Testis (tissue), 3 donors: Measurements from ENCODE around the gene CNPPD1. TPM values are rescaled to one million over a fixed set of nuclear protein-coding genes. Genes with fewer than 3 reads are reported as not detected.

ENCODE experiments used
- DNase-seq: peaks from one replicate; pipeline ENCODE4 v3.0.0-alpha.2; 2019
- H3K27ac ChIP-seq, 2 donors: fragments of 200-600 bp; sonication (generic); one replicate each; pipeline ENCODE4 v1.5.1; 2019
- H3K27me3 ChIP-seq: fragments of 200-600 bp; sonication (generic); one replicate; pipeline ENCODE4 v1.5.1; 2019
- H3K36me3 ChIP-seq: fragments of 200-600 bp; sonication (generic); one replicate; pipeline ENCODE4 v1.5.1; 2017; ENCODE audit warnings: low read depth; ENCODE audit errors: missing control alignments
- H3K4me1 ChIP-seq: fragments of 200-600 bp; sonication (generic); one replicate; pipeline ENCODE4 v1.5.1; 2019
- H3K4me3 ChIP-seq, 2 donors: fragments of 200-600 bp; sonication (generic); one replicate each; pipeline ENCODE4 v1.5.1; 2017 to 2019
- H3K9me3 ChIP-seq: fragments of 200-600 bp; sonication (generic); one replicate; pipeline ENCODE4 v1.5.1; 2017
- CTCF ChIP-seq, 3 experiments: fragments of 450-650 bp in 2 of 3; fragments of 200-600 bp in 1 of 3; sonication (generic) in 1 of 3; IDR thresholded peaks; one replicate each; pipeline ENCODE4 v1.5.1; 2016 to 2019; ENCODE audit warnings: antibody characterized with exemption in 3 of 3, mild to moderate bottlenecking in 2 of 3, moderate library complexity in 1 of 3
- POLR2A ChIP-seq: fragments of 450-650 bp; IDR thresholded peaks from one replicate; pipeline ENCODE4 v1.6.1; 2017; ENCODE audit warnings: antibody characterized with exemption, mild to moderate bottlenecking, moderate library complexity
- WGBS, 2 donors: methylation state at CpG; one replicate each; pipeline ENCODE4 v1.1.5; 2018; 5-methylcytosine and 5-hydroxymethylcytosine counted together
- intact Hi-C: fragments of 100-400 bp; cut with DNase I; formaldehyde crosslinking; loops from one replicate; pipeline ENCODE4 v1.15.1; 2023; ENCODE audit warnings: low total_unique reads
- polyA plus RNA-seq: library from polyadenylated mRNA; stranded (reverse); fragments of 350-450 nt; fragmentation: Illumina TruSeq; extraction: RNeasy Lipid Tissue Mini Kit (QIAGEN cat#74804); gene quantifications from one replicate; pipeline ENCODE4 v1.2.3, GENCODE V29; 2014; ENCODE audit warnings: low read depth, low replicate concordance; ENCODE audit not compliant: insufficient read depth
- total RNA-seq, 2 donors: library from RNA; depleted of rRNA; stranded (reverse); fragments of >200 nt; gene quantifications; one replicate each; pipeline ENCODE4 v1.2.3, GENCODE V29; 2016

Gene CNPPD1
- total and polyA plus RNA-seq, 3 donors from 2014 or later = 38.3 to 68.0 (median 60.5) TPM

- intact Hi-C loops = no loop called here
- no peak overlapping the region for H3K27ac ChIP-seq
- no peaks in the 10 kb centered on the region for H3K36me3 ChIP-seq
- no peaks in the 10 kb centered on the region for H3K27me3 ChIP-seq
- no peak overlapping the region for H3K4me3 ChIP-seq
- H3K9me3 ChIP-seq = no peaks in the 10 kb centered on the region
- TF ChIP-seq POLR2A = no peak
- TF ChIP-seq CTCF (IDR thresholded peaks at IDR 0.05) = no peak
- WGBS, 2 donors = 83 to 92% methylated on average over 6 to 9 of the region's 9 CpGs
- peaks cover 16% of the 10 kb centered on the region for H3K4me1 ChIP-seq
- DNase-seq = peak; percentile 12
These were observed 3.1 kb upstream of the CNPPD1 start for GRCh38 chr2:219179601-219180465.

DNA sequence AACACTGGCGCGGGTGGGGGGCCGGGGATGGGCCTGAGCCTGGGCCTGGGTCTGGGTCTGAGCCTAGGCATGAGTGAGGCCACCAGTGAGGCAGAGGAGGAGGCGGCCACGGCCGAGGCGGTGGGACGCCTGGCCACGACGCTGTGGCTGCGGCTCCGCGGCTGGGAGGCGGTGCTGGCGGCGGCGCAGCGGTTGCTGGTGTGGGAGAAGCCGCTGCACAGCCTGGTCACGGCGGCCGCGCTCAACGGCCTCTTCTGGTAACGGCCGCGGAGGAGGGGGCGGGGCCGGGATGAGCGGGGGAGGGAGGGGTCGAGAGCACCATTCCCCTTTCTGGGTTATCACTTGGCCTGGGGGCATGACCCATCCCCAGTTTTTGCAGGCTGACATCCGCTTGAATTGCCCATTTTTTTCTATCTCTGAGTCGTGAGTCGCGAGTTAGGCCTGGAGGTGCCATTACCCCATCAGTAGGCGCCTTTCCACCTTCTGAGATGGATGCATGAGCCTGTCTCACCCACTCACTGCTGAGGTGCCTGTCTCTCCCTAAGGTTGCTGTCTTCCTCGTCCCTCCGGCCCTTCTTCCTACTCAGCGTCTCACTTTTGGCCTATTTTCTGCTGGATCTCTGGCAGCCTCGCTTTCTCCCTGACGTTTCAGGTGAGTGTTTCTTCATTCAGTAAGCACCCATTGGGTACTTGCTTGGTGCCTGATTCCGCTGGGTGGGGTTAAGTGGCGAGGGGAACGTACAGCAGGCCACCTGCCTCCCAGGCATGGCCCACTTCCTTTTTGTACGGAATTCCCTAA, 1.9 kb upstream of the CNPPD1 start:
- peak overlapping the region; percentile 95 to 99 for H3K27ac ChIP-seq
- H3K36me3 ChIP-seq = no peaks in the 10 kb centered on the region
- TF ChIP-seq POLR2A = no peak
- no peak for TF ChIP-seq CTCF (IDR thresholded peaks at IDR 0.05)
- WGBS, 2 donors = 4 to 9% methylated on average over 14 to 28 of the region's 45 CpGs
- peak; percentile 64 for DNase-seq
- H3K4me1 ChIP-seq = peaks cover 16% of the 10 kb centered on the region
- no peaks in the 10 kb centered on the region for H3K27me3 ChIP-seq
- intact Hi-C loops = no loop called here
- H3K9me3 ChIP-seq = no peaks in the 10 kb centered on the region
- H3K4me3 ChIP-seq = peak overlapping the region; percentile 91 to 98

GRCh38 chr2:219177552-219178376, 1.0 kb upstream of the CNPPD1 start, which contains the start of gene RETREG2:
TSS of gene RETREG2 (plus strand) at chr2:219178275. CDS start at chr2:219178353, 78 bp downstream.
- H3K27ac ChIP-seq = peak within 1 kb of the TSS; percentile 95 to 99
- DNase-seq = peak; percentile 90
- H3K4me1 ChIP-seq = peaks cover 16% of the 10 kb centered on the region
- TF ChIP-seq CTCF (IDR thresholded peaks at IDR 0.05) (peak in 2 of 3 experiments; percentile 47), POLR2A (peak; percentile 72)
- no peaks in the 10 kb centered on the region for H3K9me3 ChIP-seq
- 0 to 1% methylated on average over 16 to 32 of the region's 67 CpGs for WGBS, 2 donors
- intact Hi-C loops = no loop called here
- H3K36me3 ChIP-seq = no peaks in the 10 kb centered on the region
- no peaks in the 10 kb centered on the region for H3K27me3 ChIP-seq
- H3K4me3 ChIP-seq = peak within 1 kb of the TSS; percentile 91 to 98

DNA sequence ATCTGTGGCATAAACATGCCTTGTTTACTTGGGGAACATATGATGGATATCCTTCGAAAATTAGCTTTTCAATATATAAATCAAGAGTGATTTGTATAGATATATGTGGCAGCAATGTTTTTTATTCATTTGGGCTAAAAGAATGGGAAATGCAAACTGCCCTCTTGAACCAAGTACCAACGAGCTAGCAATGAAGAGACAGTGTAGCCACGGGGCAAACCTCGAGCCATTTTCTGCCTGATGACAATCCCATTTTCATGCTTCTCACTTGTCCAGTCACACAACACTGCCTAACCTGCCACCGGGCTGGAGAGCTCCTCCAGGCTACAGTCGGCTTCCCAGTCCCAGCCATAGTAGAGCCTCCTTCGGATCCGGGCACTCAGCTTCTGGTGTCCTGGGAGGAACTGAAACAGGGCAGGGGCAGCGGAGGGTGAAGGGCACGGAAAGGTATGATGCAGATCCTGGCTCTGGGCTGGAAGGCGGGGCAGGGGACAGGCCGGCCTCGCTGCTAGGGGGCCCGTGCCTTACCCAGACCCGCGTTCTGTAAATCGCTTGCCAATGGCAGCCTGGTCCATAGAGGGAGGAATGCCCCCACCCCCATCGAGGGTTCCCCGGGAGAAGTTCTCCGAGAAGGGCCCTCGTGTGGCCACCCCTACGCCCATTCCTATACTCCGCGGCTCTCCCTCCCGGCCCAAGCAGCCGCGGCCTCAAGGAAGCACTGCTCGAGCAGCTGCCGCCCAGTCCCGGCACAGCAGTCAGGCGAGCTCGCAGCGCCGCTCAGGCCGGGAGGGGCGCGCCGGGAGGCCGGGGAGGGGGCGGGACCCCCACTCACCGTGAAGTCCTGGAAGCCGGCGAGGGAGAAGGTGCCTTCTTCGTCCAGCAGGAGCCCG, 552 bp downstream of the CNPPD1 start:
- intact Hi-C loops = no loop called here
- H3K4me1 ChIP-seq = peaks cover 16% of the 10 kb centered on the region
- H3K36me3 ChIP-seq = no peaks in the 10 kb centered on the region
- peak; percentile 59 for DNase-seq
- H3K4me3 ChIP-seq = peak overlapping the region; percentile 91 to 98
- peak overlapping the region; percentile 95 to 99 for H3K27ac ChIP-seq
- 2 to 8% methylated on average over 11 to 43 of the region's 45 CpGs for WGBS, 2 donors
- H3K27me3 ChIP-seq = no peaks in the 10 kb centered on the region
- H3K9me3 ChIP-seq = no peaks in the 10 kb centered on the region
- TF ChIP-seq POLR2A = no peak
- TF ChIP-seq CTCF (IDR thresholded peaks at IDR 0.05) = no peak
